Cardiac muscle cell (in vitro differentiated cells and primary cell): ENCODE data around the gene TOMM22. TPM values are rescaled to one million over a fixed set of nuclear protein-coding genes. Genes with fewer than 3 reads are reported as not detected.

Source experiments
- DNase-seq, 2 donors: peaks; one replicate each; pipeline versions ENCODE4 v3.0.0 to v3.0.0-alpha.2; 2010 to 2017; ENCODE audit warnings: low read depth in 1 of 2, low spot score in 1 of 2
- H3K27ac ChIP-seq: fragments of 200-600 bp; sonication (generic); 2 replicates; pipeline ENCODE4 v1.5.1; 2016
- H3K27me3 ChIP-seq: fragments of 200-600 bp; sonication (generic); 2 replicates; pipeline ENCODE4 v1.6.0; 2016; ENCODE audit warnings: control low read depth
- H3K36me3 ChIP-seq: fragments of 200-600 bp; sonication (generic); 2 replicates; pipeline ENCODE4 v1.5.1; 2016; ENCODE audit warnings: control low read depth
- H3K4me1 ChIP-seq: fragments of 200-600 bp; sonication (generic); 2 replicates; pipeline ENCODE4 v1.8.1; 2017; ENCODE audit warnings: low read depth, mild to moderate bottlenecking, mixed run types
- H3K4me3 ChIP-seq: fragments of 200-600 bp; sonication (generic); 2 replicates; pipeline ENCODE4 v1.5.1; 2016; ENCODE audit warnings: mild to moderate bottlenecking
- H3K9me3 ChIP-seq: fragments of 200-600 bp; sonication (generic); 2 replicates; pipeline ENCODE4 v1.5.1; 2017; ENCODE audit warnings: low read depth, mild to moderate bottlenecking, control low read depth
- polyA plus RNA-seq: library from polyadenylated mRNA; unstranded; fragments of >200 nt; fragmentation: Nextera tagmentation; extraction: Ambion mirVana; gene quantifications from 2 replicates; pipeline ENCODE4 v1.2.1, GENCODE V29; 2016
- total RNA-seq: library from RNA; depleted of rRNA; stranded (reverse); fragments of >200 nt; gene quantifications from 2 replicates; pipeline ENCODE4 v1.2.3, GENCODE V29; 2016
- TF ChIP-seq, protein P1 (sequence below): IDR thresholded peaks from 2 replicates; pipeline ENCODE4 v1.5.1; 2012; ENCODE audit warnings: low read depth, mild to moderate bottlenecking, low read length

Gene TOMM22
- total and polyA plus RNA-seq, 2 experiments from 2014 or later = 46.2 to 151 TPM

DNA sequence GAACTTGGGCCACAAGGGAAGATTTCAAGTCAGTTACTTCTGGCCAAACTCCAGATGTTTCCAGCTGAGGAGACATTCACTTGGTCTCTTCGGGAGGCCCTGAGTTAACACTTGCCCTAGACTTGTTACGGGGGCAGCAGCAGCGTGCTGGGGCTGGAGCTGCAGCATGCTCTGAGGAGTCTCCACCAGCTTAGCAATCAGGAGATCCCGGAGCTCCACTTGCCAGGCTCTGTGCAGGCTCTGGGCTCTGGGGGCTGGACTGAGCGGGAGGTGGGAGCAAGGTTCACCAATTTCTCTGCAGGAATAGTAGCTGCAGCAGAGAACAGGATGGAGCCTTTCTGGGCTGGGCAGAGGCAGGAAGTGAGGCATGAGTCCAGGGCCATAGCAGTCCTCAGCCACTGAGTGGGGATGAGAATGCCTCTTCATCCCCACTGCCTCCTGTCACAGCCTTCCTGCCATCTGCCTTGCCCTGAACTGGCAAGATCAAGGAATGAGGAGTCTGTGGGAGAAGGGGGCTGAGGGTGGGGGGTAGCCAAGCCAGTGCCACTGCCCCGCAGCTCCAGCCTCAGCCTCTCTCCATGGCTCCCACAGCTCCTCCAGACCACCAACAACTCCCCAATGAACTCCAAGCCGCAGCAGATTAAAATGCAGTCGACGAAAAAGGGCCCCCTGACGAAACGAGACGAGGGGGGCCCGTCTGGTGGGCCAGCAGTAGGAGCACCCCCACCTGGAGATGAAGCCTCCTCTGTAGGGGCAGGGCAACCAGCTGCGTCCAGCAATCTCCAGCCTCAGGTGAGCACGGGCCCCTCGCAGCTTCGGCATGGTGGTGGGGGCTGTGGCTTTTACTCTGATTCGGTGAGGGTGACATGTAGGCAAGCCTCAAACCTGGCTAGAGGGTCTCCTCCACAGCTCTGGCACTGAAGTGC, 47.4 kb downstream of the TOMM22 start:
- peaks cover 57% of the 10 kb centered on the region for H3K36me3 ChIP-seq
- H3K27ac ChIP-seq = no peak overlapping the region
- H3K9me3 ChIP-seq = no peaks in the 10 kb centered on the region
- no peak for DNase-seq
- H3K4me3 ChIP-seq = no peak overlapping the region
- H3K27me3 ChIP-seq = no peaks in the 10 kb centered on the region
- TF ChIP-seq, protein P1, sequence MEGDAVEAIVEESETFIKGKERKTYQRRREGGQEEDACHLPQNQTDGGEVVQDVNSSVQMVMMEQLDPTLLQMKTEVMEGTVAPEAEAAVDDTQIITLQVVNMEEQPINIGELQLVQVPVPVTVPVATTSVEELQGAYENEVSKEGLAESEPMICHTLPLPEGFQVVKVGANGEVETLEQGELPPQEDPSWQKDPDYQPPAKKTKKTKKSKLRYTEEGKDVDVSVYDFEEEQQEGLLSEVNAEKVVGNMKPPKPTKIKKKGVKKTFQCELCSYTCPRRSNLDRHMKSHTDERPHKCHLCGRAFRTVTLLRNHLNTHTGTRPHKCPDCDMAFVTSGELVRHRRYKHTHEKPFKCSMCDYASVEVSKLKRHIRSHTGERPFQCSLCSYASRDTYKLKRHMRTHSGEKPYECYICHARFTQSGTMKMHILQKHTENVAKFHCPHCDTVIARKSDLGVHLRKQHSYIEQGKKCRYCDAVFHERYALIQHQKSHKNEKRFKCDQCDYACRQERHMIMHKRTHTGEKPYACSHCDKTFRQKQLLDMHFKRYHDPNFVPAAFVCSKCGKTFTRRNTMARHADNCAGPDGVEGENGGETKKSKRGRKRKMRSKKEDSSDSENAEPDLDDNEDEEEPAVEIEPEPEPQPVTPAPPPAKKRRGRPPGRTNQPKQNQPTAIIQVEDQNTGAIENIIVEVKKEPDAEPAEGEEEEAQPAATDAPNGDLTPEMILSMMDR = no peak
- no peaks in the 10 kb centered on the region for H3K4me1 ChIP-seq

DNA sequence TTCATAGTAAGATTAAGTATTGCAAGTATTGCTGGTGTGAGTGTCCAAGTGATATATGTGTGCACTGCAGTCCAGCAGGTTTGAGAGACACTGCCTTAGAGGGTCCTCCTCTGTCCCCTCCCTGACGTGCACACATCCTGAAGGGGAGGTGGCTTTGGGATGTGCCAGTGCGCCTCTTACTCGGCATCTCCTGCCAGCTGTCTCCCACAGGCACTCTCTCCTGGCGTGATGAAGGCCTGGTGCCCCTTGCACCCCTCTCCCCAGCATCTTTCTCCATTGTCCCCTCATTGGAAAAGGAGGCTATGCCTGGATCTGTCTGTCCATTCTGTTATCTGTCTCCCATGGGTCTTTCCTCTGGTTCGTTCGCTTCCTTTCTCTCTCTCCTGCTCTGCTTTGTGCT, 48.2 kb downstream of the TOMM22 start:
- H3K36me3 ChIP-seq = peaks cover 49% of the 10 kb centered on the region
- DNase-seq = no peak
- H3K4me3 ChIP-seq = no peak overlapping the region
- TF ChIP-seq, protein P1 = no peak
- H3K27ac ChIP-seq = no peak overlapping the region
- no peaks in the 10 kb centered on the region for H3K27me3 ChIP-seq
- H3K4me1 ChIP-seq = no peaks in the 10 kb centered on the region
- no peaks in the 10 kb centered on the region for H3K9me3 ChIP-seq

DNA sequence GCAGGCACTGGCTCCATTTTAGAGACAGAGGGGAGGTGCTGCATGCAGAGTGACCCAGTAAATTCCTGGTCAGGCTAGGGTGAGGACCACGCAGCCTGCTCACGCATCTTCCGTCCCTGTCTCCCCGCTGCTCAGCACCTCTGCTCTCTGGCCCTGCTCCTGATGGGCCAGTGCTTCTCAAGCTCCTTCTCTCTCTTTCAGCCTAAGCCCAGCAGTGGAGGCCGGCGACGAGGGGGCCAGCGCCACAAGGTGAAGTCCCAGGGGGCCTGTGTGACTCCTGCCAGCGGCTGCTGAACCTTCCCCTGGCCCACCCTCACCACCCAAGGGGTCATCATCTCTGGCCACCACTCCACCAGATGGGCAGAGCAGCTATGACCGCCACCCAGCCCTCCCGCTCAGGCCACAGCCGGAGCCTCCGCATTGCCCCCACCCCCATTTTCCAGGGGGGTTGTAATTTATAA, 48.7 kb downstream of the TOMM22 start:
- peaks cover 44% of the 10 kb centered on the region for H3K36me3 ChIP-seq
- no peak for DNase-seq
- TF ChIP-seq, protein P1 = no peak
- H3K9me3 ChIP-seq = no peaks in the 10 kb centered on the region
- no peaks in the 10 kb centered on the region for H3K4me1 ChIP-seq
- no peak overlapping the region for H3K4me3 ChIP-seq
- no peak overlapping the region for H3K27ac ChIP-seq
- H3K27me3 ChIP-seq = no peaks in the 10 kb centered on the region

DNA sequence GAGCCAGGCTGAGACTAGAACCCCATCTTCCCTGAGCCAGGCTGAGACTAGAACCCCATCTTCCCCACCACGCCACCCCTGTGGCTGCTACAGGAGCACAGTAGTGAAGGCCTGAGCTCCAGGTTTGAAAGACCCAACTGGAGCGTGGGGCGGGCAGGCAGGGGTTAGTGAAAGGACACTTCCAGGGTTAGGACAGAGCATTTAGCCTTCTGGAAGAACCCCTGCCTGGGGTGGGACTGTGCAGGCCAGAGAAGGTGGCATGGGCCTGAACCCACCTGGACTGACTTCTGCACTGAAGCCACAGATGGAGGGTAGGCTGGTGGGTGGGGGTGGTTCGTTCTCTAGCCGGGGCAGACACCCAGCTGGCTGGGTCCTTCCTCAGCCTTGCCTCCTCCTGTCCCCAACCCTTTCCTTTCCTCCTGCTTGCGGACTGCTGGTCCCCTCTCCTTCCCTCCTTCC, 50.0 kb downstream of the TOMM22 start:
- Histone ChIP-seq H3K27me3 (no peaks in the 10 kb centered on the region), H3K9me3 (no peaks in the 10 kb centered on the region), H3K36me3 (peaks cover 37% of the 10 kb centered on the region), H3K4me1 (no peaks in the 10 kb centered on the region), H3K4me3 (no peak overlapping the region), H3K27ac (no peak overlapping the region)
- TF ChIP-seq, protein P1 = no peak
- no peak for DNase-seq

DNA sequence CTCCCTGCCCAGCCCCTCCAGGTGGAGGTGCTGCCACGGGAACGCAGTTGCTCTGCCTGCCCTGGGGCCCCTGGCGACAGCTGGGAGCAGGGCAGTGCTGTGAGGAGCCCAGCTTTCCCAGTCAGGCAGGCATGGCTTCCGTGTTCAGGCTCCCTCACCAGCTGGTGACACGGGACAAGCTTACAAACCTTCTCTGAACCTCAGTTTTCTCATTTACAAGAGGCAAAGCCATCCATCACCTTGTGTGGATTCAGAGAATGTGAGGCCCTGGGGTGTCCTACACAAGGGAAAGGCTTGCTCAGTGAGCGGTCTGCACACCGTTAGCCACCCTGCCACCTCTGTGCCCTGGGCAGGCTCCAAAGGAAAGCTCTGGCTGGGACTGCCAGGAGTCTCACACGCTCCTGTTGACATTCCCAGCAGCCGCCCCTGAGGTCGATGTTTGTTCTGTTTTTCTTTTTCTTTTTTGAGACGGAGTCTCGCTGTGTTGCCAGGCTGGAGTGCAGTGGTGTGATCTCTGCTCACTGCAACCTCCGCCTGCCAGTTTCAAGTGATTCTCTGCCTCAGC, 50.6 kb downstream of the TOMM22 start:
- Histone ChIP-seq H3K9me3 (no peaks in the 10 kb centered on the region), H3K4me3 (no peak overlapping the region), H3K36me3 (peaks cover 34% of the 10 kb centered on the region), H3K27ac (no peak overlapping the region), H3K27me3 (no peaks in the 10 kb centered on the region), H3K4me1 (no peaks in the 10 kb centered on the region)
- TF ChIP-seq, protein P1 = no peak
- DNase-seq = no peak
